Pons (tissue), 1 donor: ENCODE data around the gene TPP1.

Experiments
- DNase-seq: peaks from one replicate; pipeline ENCODE4 v3.0.0-alpha.2; 2016; ENCODE audit warnings: low spot score

Gene TPP1

DNA sequence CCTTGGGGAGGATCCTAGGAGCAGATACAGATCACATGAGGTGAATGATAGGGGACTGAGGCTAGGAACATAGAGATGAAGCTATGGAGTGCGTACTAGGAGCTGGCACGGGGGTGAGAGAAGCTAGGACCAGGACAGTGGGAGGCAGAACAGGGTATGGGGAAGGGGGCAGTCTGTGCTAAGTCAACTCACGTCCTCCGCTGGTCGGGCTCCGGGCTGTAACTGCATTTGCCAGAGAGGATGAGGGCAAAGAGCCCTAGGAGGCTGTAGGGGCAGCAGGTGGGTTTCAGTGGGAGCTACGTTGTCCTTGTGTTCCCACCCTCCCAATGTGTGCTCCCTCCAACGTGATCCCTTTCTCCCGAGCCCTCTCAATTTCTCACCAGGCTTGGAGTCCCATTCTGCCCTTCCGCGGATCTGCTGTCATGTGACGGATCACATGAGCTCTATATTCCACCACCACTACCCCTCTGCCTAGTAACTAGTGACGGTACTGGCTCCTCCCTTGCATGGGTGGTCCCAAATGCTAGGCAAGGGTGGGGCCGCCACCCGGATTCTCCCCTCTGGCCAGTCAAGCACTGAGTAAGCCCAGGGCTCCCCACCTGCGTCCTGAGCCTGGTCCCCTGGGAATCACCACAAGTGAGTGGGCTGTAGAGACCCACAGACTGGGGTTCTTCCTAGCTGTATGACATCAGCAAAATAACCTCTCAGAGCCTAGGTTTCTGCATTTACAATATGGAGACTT is at the start of gene TPP1:
Gene TPP1 (minus strand): TSS at position 419 of the 742 bp plus-strand sequence. CDS start 22 bp downstream, at position 397.
- peak; percentile 99 for DNase-seq

DNA sequence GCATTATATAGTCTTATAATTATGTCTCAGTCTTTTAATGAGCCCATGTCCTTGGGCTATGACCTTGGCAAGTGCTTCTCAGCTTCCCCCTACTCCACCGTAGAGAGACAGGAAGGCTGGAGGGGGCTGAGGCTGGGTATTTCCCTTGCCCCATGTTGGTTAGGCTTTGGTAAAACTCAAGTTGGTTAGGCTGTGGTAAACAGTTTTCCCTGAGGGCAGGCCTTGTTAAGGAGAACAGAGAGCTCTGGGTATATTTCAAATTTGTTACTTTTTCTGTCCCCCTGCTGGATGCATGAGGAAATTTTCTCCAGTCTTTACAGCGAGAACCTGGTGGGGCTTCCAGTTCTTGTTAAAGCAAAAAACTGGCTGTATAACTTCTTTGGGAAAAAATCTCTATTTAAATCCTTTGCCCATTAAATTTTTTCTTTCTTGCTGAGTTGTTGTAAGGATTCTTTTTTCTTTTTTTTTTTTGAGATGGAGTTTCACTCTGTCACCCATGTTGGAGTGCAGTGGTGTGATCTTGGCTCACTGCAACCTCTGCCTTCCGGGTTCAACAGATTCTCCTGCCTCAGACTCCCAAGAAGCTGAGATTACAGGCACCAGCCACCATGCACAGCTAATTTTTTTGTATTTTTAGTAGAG is 48.6 kb upstream of the TPP1 start:
- DNase-seq: peak; percentile 33

DNA sequence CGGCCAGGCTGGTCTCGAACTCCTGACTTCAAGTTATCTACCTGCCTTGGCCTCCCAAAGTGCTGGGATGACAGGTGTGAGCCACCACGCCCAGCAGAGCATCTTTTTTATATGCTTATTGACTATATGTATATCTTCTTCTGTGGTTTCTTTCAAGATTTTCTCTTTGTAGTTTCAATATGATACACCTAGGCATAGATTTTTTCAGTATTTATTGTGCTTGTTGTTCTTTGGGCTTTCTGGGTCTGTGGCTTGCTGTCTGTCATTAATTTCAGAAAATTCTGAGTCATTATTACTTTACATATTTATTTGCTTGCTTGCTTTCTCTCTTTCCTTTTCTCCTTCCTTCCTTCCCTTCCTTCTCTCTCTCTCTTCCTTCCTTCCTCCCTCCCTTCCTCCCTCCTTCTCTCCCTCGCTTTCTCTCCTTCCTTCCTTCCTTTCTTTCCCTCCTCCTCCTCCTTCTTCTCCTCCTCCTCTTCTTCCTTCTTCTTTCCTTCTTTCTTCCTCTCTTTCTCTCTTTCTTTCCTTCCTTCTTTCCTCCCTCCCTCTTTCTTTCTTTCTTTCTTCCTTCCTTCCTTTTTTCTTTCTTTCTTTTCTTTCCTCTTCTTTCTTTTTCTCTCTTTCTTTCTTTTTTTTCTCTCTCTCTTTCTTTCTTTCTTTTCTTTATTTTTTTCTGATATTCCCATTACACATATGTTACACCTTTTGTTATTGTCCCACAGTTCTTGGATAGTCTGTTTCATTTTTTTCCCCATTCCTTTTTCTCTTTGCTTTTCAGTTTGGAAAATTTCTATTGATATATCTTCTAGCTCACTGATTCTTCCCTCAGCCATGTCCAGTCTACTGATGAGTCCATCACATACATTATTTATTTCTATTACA is 47.3 kb upstream of the TPP1 start:
- no peak for DNase-seq

DNA sequence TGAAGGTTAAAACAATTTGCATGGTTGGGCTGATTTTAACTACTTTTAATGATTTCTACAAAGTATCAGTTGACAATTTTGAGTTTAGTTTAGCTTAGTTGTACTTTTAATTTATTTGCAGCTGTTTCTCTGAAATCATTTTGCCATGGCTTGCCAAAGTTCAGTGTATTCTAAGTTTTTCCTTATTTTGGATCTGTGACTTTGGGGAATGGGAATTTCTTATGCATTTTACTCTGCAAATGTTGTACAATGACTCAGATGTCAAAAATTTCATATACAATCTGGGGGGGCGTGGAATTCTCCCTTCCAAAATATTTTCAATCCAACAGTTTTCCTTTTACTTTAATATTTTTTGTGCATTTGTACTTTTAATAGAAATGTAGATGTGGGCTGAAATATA is 45.3 kb upstream of the TPP1 start:
- no peak for DNase-seq

DNA sequence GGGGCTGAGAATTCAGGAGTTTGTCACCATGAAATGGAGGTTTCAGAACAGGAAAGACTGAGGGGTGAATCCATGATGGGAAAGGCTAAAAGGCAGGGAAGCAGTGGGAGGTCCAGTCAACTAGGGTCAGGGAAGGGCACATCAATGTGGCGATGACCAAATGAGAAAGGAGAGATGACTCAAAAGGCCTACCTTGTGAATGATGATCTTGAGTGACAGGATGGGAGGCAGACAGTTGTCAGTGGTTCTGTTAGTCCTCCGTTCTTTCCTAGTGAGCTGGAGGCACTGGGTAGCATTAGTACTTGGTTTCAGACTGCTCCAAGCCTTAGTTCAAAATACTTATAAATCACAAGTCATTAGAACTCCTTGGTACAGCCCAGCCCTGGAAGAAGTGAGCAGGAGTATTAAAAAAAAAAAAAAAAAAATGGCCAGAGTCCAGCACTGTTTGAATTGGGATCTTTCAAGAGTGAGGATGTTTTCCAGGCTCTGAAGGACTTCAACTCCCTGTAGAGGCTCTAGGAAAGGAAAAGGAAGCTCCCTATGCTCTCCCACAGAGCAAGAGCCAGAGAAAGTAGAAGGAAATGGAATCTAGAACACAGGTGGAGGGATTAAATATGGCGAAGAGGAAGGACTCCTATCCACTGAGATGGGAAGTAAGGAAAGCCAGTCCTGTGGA is 44.7 kb upstream of the TPP1 start:
- DNase-seq: no peak

DNA sequence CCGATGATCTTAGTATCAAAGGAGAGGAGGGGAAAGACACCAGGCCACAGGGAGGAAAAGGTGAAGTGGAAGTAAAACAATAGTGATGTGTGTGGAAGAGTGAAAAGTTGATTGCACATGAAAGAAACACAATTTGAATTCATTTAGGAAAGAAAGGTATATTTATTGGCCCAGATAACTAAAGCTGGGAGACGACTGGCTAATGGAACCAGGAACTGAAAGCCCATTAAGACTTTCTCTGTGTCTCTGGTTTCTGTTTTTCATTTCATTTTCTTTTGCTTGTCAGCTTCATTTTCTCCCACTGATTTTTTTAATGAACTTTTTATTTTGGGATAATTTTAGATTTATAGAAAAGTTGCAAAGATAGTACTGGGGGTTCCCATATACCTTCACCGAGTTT is 41.5 kb upstream of the TPP1 start:
- no peak for DNase-seq

DNA sequence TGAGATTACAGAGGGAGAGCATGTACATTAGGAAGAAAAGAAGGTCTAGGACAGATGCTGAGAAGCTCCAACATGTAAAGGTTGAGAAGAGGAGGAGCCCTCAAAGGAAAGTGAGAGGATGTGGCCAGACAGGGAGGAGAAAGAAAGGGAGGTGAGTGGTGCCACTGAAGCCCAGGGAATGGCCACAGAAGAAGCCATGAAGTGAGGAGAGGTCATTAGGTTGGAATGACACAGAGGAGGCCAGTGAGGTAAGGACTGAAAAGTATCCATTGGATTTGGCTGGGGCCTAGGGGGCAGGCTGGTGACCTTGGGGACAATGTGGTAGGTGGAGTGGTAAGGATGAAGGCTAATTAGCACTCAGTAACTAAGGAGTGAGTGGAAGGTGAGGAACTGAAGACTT is 39.4 kb upstream of the TPP1 start:
- DNase-seq: no peak

DNA sequence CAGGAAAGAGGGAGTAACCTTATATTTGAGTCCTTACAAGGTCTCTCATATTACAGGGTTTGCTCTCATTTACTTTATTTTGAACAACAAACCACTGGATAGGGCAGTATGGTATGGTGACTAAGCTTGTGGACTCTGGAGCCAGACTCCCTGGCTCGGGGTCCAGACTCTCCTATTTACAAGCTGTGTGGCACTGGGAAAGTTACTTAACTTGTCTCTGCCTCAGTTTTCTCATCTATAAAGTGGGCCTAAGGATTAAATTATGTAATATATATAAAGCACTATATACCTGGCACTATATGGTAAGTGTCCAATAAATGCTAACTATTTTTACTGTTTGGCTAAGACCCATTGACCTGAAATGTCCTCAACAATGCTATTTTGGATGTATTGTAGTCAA is 38.1 kb upstream of the TPP1 start:
- no peak for DNase-seq

DNA sequence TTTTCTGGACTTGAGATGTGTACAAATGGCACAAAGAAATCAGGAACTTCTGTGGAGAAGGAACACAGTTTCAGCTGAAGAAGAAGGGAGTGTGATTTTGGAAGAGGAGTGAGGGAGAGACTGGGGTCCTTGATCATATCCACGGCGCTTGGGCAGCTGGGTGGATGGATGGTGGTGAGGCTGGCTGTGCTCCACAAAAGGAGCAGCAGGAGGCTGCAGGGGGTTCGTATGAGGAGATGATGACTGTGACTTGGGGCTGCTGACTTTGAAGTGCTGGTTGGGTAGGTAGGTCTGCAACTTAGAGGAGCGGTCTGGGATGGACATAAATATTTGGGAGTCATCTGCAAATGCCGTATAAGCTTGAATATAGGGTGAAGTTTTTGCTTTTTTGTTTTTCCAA is 37.7 kb upstream of the TPP1 start:
- no peak for DNase-seq

DNA sequence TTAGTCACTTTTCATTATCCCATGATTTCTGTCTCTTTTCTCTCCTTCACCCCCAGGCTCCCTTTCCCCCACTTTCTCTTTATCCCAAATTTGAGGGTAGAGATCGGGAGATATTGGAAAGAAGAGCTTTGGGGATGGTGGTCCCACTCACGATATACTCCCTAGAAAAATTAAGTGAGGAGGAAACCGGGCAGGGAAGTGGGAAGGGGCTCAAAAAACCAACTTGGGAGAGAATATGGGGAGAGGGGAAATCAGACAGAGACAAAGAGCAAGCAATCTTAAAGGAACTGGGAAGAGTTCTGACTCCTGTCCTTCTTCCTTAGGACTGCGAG is 37.3 kb upstream of the TPP1 start:
- DNase-seq: no peak

DNA sequence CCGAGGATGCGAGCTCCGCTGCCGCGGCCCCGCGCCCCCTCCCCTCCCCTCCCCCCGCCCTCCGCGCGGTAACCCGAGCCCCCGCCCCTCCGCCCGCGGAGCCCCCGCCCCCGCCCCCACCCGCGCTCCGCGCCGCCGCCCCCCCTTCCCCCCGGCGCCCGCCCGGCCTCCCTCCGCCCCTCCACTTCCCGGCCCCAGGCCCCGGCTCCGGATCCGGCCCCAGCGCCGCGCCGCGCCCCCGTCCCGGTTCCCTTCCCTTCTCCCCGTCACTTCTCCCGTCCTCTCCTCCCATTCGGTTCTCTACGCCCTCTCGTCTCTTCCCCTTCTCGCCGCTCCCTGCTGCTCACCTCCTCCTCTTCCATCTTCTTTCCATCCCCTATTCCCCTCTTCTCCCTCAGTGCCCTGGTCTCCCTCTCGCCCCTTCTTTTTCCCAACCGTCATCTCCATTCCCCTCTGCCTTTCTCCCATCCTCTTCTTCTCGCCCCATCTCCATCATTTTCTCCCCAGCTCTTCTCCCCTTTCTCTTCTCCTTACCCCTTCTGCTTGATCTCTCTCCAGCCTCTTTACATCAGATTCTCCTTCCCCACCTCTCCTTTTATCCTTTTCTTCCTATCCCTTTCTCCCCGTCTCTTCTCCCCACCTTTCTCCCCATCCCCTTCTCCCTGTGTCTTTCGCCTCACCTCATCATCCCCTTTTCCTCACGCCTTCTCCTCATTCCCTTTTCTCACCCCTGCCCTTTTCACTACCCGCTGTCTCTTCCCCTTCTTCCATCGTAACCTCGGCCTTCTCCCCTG is 36.8 kb upstream of the TPP1 start, which contains the start of gene DCHS1:
Gene DCHS1 (minus strand): TSS at position 20 of the 794 bp plus-strand sequence. CDS start 14,196 bp downstream, outside the sequence.
- no peak for DNase-seq

DNA sequence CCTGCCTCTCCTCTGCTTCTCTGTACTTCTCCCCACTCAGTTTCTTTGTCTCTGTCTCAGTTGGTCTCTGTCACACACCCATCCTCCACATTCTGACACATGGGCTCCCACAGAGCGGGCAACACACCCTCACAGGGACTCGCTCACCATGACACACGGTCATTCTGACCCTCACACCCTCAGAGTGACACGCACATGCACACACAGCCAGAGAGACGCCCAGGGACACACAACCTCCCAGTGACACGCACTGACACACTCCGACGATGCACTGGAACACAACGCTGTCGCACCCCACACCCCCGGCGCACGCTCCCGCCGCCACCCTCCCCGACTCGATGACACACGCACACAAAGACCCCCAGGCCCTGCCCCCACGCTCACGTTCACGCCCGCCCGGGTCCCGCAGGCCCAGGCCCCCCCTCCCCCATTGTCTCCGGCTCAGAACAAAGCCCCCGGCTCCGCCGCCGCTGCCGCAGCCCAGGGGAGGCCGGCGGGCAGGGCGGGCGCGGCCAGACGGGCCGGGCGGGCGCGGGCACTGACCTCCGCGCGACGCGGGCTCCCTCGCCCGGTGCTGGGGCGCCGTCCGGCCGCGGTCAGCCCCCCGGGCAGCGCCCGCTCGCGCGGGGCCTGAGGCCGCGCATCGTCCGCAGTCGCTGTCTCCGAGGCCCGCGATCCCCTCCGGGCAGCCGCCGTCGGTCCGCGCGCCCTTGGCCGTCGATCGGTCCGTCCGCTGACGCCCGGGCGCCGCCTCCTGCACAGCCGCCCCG is 36.0 kb upstream of the TPP1 start:
- DNase-seq: no peak

DNA sequence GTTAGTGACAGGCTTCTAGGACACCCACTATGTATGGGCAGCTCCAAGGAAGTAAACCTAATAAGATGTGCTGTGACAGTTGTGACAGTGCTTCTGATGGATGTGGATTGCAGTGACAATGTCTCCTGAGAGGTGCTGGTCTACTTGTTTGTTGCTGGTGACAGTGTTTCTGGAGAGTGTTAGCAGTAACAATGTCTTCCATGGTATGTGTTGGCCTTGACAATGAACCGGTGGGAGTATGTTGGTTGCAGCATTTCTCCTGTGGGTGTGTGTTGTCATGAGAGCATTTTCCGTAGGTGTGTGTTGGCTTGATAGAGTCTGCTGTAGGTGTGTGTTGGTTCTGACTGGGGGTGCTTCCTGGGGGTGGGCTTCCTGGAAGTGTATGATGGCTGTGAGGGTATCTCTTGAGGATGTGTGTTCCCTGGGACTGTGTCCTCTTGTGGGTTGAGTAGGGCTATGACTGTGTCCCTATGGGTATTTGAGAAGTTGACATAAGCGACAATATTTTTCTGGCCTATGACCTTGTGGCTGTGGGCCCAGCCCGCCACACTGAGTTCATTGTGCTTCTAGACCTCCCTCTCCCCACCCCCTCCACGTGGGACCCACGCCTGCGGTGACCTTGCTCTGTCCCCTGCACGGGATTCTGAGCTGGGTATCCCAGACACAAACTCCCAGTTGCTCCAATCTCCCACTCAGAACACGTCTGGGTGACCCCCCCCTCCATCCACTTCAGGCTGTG is 35.2 kb upstream of the TPP1 start:
- peak; percentile 33 for DNase-seq

DNA sequence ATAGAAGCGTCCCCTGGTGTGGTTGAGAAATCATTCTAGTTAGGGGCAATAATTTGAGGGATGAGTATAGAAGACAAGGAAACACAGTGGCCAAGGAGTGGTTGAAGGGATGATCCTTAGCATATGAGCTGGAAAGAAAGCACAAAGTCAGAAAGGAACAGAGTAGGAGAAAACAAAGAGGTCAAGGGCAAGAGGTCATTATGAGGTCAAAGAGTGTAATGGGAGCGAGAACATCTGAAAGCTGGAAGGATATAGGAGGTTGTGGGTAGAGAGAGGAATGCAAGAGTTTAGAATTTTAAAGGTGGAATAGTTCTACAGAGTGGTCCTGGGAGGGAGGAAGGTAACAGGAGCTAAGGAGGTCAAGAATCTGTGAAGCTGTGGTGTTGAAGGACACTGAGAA is 34.4 kb upstream of the TPP1 start:
- no peak for DNase-seq

DNA sequence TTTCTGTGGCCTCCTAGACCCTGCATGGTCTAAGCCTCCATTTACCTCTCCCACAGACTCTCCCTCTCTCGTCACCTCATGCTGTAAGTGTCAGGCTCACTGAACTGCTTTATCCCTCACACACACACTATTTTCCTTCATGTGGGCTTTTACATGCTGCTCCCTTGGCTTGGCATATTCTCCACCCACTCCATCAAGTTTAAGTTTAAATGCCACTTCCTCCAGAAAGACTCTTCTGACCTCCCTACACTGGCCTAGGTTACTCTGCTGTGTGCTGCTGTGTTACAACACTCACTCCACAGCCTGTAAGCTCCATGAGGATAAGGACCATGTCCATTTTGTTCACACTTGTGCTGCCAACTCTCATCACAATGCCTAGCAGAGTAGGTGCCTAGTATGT is 33.9 kb upstream of the TPP1 start:
- no peak for DNase-seq

DNA sequence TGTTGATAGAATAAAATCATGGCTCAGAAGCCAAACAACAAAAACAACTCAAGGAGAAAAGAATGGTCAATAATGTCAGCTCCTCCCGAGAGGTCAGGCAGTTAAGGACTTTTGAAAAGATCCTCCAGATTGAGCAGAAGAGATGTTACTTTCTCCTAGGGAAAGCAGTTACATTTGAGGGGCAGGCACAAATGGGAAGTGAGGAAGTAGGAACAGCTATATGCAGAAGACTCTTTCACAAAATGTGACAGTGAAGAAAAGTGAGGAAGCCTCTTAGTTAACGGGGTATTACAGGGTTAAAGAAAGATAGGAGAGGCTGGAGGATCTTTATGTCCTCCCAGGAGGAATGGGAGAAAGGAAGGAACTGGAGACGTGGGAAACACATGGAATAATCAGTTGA is 33.0 kb upstream of the TPP1 start:
- DNase-seq: no peak

DNA sequence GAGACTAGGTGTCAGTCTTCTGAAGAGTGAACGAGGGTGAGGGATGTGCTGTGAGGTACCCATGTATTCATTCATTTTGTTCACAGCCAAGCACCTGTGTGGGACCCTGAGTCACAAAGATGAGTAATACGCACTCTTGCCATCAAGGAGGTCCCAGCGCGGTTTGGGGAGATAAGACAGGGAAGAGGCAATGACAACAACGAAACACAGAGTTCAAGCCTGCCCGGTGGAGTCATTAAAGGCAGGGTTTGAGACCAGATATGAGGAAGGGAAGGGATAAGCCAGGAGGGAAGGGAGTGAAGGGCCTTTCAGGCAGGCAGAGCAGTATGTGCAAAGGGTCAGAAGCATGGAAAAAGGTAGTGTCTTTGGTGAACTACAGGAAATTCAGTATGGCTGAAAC is 31.8 kb upstream of the TPP1 start:
- DNase-seq: no peak

DNA sequence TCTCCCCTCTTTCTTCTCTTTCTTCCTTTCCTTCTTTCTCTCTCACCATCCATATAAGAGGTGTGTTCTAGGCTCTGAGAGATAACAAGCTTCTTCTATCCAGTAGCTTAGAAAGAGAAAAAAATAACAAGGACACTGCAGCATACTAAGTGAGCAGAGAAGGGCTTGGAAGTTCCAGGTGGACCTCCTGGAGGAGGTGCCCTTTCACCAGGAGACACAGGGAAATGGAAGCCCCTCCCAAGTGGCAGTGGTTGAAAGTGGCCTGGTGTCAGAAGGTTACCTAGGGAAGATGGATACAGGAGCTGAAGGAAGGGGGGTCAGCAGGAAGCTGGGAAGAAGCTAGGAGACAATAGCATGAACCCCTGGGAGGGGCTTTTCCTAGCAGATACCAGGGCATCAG is 30.9 kb upstream of the TPP1 start:
- DNase-seq: no peak

DNA sequence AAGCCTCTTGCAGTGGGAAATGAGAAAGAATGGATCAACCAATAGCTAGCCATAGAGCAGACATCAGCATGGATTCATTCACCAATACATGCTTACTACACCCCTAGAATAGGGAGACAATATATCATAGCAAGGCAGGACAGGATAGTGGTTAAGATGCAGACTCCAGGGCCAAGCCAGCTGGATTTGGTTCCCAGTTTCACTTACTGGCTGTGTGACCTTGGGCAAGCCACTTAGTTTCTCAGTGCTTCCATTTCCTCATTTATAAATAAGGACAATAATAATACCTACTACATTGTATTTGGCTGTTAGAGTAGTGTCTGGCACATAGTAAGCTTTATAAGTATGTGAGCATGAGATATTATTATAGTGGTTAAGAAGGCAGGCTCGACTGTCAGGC is 29.3 kb upstream of the TPP1 start:
- DNase-seq: no peak

DNA sequence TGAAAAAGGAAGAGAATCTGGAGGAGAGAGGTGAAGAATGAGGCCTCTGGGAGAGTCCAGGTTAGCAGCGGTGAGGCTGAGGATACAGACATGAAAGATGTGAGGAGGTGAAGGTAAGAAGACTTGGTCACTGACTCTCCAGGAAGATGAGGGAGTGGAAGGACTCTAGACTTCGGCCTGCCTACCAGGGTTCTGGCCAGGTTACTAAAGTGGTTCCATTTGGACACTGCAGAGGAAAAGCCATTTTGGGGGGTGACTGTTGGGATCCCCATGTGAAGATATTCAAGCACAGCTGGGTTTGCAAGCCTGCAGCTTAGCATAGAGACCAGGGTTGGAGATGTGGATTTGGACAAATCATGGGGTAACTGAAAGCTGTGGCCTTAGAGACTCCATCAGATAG is 28.6 kb upstream of the TPP1 start:
- no peak for DNase-seq
